ENCODE measurements around the gene ZNF518A.

The ZNF518A gene, protein sequence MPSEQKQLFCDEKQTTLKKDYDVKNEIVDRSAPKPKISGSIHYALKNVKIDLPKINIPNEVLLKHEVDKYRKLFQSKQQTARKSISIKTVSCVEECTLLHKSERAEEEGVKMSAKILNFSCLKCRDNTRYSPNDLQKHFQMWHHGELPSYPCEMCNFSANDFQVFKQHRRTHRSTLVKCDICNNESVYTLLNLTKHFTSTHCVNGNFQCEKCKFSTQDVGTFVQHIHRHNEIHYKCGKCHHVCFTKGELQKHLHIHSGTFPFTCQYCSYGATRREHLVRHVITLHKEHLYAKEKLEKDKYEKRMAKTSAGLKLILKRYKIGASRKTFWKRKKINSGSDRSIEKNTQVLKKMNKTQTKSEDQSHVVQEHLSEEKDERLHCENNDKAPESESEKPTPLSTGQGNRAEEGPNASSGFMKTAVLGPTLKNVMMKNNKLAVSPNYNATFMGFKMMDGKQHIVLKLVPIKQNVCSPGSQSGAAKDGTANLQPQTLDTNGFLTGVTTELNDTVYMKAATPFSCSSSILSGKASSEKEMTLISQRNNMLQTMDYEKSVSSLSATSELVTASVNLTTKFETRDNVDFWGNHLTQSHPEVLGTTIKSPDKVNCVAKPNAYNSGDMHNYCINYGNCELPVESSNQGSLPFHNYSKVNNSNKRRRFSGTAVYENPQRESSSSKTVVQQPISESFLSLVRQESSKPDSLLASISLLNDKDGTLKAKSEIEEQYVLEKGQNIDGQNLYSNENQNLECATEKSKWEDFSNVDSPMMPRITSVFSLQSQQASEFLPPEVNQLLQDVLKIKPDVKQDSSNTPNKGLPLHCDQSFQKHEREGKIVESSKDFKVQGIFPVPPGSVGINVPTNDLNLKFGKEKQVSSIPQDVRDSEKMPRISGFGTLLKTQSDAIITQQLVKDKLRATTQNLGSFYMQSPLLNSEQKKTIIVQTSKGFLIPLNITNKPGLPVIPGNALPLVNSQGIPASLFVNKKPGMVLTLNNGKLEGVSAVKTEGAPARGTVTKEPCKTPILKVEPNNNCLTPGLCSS (N-terminal part only)

DNA sequence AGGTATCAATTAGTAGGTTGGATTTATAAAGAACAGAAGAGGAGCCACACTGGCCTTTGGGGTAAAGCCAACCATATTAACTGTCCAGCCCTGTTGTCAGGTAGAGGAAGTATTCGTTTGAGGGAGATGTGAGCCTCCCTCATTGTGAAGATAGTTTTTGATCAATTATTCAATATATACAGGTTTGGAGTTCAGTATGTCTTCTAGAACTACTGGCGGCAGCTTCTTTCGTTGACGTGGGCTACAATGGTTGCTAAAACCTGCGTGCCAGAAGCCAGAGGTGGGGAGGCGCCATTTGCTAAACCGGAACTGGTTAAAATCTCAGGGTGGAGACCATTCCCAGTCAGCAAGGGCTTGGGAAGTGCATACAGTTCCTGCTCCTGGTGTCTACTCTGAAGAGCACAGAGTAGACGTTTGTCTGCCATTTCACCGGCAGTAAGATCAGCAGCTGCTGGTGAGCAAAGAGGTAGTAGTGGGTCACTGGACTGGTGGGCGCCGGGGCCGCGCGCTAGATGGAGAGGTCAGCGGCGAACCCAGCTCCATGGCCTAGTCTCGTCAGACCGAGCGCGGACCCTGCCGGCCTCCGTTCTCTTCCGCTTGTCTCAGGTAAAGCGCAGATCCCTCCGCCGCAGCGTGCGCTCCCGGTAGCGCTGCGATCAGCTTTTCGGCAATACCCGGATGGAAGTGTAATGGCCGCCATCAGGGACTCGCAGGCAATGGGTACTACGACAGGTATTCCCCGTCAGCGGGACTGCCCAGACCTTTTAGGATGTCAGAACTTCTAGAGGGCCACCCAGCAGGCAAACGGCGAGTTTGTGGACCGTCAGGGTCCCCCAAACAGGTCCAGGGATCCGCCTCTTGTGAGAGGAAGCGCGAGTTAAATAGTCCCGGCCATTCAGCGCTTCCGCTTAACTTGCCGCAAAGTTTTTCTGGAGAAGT is at the start of gene ZNF518A:
Gene ZNF518A (plus strand): TSS at position 911 of the 939 bp plus-strand sequence. CDS start 26,026 bp downstream, outside the sequence.
- DNase-seq (ENCODE audit: low read depth, low spot score), result peak; percentile 70

DNA sequence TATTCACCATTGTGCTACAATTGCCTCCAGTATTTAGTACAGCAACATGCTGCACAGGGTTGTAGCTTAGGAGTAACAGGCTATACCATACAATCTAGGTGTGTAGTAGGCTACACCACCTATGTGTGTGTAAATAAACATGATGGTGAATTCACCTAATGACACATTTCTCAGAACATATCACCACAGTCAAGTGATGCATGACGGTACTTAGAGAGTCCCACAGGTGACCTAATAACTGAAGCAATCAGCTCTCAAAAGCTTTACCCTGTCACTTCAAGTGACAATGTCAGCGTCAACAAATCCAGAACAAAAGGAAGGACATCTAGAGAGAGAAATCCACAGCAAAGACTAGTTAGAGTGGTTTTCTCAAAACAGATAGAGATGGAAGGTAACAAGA is 47.9 kb upstream of the ZNF518A start:
- no peak for DNase-seq (ENCODE audit: low read depth, low spot score)

DNA sequence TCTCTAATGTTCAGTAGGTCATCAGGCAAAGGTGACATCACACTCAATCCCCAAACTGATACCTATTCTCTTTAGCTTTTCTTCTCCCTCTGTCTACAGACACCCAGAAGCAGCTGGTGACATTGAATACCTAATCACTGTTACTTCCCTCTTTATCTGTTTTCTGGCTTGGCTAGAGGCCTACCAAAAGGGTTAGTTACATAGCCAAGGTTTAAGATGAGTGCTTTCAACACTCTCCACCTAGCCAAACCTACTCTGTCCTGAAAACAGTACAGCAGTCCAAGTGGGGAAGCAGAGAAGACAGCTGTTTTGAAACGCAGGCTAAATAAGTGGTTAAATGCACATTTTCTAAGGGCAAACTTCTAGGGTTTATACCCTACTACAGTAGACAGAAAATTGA is 47.3 kb upstream of the ZNF518A start:
- DNase-seq (ENCODE audit: low read depth, low spot score), result no peak

DNA sequence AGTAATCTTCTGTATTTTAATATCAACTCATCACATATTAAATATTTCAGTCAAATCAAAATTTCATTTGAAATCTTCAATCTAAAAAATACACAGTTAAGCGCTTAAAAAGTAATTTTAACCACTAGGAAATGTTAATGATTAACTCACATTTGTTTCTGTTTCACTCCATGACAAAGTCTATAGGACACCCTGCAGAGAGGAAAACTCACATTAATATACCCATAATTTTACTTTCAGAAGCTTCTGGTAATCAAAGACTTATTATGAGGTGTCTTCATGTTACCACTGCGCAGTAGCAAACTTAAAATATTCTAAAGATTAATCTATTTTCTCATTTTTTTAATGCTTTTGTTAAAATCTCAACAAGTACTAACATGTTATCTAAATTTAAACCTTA is 41.0 kb upstream of the ZNF518A start:
- DNase-seq (ENCODE audit: low read depth, low spot score), result no peak

DNA sequence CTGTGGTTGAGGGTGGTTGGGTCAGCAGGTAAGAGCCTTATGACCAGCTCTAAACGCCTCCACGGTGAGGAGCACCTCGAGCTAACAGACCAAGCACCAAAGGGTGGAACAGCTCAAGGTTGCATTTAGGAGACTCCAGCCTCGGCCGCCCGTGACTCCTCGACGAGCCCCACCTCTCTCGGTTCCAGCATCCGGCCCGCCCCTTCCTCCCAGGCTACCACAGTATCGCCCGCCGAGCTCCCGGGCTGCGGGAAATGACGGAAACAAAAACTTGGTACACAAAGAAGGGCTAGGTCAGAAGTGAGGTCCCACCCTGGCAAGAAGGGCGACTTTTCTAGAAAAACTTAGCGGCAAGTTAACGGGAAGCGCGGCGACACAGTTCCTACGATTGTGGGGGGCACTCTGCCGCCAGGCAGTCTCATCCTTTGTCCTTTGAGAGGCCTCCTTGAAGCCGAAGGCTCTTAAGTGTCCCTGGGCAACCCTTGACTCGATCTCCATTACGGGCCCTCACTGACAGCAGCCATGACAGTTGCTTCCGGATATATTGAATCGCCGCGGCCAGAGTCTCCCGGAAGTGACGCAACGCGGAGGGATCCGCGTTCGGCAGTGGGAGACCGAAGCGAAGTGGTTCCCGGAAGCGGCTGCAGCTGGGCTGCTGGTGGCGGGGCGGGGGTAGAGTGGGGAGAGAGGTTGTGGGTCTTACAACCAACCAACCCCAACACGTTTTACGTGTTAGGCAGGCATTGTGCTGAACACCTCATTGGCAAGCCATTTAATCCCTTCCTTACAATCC is 40.2 kb upstream of the ZNF518A start:
- peak; percentile 88 for DNase-seq (ENCODE audit: low read depth, low spot score)

DNA sequence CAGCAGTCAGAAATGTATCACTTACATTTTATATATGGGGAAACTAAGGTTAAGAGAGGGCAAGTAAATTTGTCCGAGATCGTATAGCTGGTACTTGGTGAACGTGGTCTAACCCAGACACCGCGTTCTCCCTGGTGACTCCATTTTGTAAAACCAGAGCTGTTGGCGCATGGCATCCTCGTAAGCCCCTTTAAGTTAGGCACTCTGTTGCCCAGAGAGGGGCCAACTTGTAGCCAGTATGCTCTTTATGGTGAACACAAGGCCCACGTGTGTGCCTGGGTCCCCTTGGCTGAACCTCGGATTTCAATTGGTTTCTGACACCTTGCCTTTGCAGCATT is 39.7 kb upstream of the ZNF518A start:
- no peak for DNase-seq (ENCODE audit: low read depth, low spot score)

DNA sequence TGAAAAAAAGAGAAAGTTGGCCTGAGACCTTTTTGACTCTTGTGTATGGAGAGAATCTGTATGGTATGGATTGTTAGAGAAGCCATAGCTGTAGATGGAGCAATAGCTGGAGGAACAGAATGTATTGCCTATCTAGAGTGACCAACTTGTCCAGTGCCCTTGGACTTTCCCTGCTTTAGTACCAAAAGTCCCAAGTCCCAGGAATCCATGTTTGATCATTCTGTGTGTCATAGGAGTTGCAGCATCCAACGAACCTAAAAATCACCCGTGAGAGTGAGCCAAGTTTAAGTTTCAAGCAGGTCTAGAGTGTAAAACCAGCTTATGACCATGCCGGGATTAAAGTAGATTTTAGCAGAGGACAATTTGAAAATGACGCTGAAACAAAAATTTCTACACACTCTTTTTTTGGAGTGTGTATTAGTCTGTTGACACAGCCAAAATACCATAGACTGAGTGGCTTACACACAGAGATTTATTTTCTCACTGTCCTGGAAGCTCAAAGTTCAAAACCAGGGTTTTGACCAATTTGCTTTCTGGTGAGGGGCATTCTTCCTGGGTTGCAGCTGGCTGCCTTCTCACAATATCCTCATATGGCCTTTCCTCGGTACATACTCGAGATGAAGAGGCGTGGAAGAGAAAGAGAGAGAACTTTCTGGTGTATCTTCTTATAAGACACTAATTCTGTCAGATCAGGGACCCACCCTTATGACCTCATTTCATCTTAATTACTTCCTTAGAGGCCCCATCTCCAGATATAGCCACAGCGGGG is 36.9 kb upstream of the ZNF518A start:
- no peak for DNase-seq (ENCODE audit: low read depth, low spot score)

DNA sequence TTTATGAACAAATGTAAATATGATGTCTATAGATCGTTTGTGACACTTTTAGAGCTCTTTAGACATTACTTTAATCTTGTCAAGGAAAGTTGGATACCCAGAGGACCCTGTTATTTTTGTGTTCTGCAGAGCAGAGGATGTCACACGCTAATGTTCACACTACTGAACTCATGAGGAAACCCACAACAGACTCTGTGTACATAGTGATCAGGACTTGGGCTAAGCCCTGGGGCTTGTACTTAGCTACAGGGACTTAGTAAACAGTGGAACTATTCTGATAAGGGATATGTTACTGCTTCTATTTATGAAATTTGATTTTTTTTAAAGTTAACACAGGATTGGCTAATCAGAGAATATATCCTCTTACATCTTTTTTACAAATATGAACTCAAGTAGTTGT is 36.1 kb upstream of the ZNF518A start:
- no peak for DNase-seq (ENCODE audit: low read depth, low spot score)

DNA sequence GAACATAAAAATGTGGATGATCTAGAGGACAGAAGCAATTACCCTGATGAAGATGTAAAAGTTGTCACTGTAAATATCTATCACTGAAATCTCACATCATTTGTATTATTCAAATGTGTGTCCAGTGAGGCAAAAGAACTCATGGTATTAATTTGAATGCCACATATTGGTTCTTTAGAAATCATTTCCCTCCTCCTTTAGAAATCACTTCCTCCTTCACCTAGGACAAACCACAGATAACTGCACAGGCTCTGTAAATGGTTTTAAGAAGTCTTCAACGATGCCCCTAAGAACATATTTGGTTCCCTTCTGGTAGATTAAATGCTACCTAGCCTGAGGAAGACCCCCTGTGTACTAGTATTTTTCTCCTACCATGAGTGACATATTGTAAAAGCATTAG is 33.1 kb upstream of the ZNF518A start:
- DNase-seq (ENCODE audit: low read depth, low spot score), result no peak

DNA sequence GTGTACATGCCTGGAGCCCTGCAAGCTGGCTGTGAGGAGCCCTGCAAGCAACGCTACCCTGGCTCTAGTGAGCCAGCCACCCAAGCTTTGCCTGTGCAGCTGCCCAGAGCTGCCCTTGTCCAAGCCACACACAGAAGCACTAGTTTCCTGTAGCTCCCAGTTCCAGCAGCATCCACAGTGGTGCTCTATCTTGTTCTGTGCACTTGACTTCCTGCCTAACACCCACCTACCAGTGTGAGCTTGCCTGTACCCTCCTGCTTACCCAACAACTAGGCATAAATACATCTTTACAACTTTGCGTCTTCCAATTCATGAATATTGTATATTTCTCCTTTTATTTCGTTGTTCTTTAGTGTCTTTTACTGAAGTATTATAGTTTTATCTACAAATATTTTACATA is 32.2 kb upstream of the ZNF518A start:
- no peak for DNase-seq (ENCODE audit: low read depth, low spot score)

DNA sequence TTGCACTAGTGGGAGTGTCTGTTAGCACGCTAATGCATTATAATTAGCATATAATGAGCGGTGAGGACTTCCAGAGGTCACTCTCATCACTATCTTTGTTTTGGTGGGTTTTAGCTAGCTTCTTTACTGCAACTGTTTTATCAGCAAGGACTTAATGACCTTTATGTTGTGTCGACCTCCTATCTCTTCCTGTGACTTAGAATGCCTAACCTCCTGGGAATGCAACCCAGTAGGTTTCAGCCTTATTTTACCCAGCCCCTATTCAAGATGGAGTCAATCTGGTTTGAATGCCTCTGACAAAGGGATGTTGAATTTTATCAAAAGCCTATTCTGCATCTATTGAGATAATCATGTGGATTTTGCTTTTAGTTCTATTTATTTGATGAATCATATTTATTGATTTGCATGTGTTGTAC is 22.5 kb upstream of the ZNF518A start:
- DNase-seq (ENCODE audit: low read depth, low spot score), result no peak

DNA sequence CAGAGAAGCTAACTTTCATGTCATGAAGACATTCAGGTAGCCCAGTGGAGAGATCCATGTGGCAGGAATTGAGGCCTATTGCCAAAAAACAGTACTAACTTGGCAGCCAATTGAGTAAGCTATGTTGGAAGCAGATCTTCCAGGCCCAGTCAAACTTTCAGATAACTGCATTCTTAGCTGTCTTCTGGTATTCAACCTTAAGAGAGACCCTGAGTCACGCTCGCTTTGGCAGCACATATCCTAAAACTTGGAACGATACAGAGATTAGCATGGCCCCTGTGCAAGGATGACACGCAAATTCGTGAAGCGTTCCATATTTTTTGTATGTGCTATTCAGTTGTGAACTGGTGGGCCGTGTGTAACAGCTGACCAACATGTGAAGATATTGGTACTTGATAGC is 17.6 kb upstream of the ZNF518A start:
- no peak for DNase-seq (ENCODE audit: low read depth, low spot score)

DNA sequence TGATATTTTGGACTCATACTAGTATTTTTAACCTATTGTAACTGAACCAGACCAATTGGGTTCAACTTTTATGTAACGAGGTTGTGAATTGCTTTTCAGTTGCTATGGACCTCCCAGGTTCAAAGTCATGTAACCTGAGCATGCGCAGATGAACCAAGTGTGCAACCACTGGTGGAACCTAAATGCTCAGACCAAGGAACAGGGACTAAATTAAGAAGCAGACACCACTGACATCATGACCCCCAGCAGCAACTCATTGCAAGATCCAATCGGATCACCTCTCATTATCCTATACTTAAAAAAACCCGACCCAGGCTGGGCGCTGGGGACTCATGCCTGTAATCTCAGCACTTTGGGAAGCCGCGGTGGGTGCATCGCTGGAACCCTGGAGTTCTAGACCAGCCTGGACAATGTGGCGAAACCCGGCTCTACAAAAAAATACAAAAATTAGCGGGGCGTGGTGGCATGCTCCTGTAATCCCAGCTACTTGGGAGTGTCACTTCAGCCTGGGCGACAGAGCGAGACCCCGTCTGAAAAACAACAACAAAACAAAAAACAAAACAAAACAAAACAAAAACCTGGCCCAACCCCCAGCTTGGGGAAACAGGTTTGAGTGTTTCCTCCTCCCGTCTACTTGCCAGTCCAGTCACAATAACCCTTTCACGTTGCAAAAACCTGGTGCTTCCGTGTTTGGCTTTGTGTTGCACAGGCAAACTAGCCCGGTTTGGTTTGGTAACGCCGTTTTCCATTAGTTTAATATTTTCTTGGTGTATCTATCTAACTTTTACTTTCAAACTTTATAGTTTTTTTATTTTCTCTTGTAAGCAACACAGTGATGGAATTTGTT is 11.3 kb upstream of the ZNF518A start:
- DNase-seq (ENCODE audit: low read depth, low spot score), result no peak

DNA sequence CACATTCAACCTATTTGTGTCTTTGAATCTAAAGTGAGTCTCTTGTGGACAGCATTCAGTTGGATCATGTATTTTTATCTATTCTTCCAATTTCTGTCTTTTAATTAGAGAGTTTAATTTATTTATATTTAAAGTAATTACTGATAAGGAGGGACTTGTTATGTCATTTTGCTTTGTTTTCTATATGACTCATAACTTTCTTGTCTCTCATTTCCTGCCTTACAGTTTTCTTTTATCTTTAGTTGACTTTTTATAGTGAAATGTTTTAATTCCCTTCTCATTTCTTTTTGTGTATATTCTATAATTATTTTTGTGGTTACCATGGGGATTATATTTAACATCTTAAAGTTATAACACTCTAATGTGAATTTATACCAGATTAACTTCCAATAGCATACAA is 7.3 kb upstream of the ZNF518A start:
- DNase-seq (ENCODE audit: low read depth, low spot score), result no peak

DNA sequence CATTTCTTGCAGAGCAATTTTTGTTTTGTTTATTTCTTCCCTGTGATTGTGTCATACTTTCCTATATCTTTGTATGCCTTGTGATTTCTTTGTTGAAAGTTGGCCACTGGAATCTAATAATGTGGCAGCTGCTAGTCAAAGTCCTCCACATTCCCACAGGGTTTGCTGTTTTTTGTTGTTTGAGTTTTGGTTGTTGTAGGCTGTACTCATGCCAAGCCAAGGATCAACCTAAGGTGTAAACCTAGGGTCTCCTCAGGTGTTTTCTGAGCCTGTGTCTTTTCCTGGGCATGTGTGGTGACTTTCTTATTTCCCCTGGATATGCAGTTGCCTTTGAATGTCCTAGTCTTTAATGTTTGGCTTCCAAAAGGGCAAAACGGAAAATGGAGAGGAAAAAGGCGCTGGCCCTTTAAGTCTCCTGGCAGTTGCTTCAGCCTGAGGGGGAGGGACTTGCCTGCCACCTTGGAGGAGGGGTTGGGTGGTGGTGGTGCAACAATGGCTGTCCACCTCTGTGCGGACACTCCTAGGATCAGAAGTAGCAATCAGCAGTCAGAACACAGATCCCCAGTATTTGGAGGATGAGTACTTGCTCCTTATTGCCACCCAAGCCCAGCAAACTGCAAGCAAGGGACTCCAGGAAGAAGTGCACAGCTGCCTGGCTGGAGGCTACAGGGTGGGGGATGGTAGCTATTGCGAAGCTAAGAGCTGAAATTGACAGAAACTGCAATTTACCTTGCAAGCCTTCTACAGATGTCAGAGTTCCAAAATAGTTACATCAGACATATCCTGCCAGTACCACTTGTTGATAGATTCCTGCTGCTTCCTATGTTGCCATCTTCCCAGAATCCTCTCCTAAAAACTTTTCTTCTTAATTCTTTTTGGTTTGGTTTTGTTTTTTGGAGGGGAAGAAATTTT is 5.6 kb upstream of the ZNF518A start:
- DNase-seq (ENCODE audit: low read depth, low spot score), result no peak

DNA sequence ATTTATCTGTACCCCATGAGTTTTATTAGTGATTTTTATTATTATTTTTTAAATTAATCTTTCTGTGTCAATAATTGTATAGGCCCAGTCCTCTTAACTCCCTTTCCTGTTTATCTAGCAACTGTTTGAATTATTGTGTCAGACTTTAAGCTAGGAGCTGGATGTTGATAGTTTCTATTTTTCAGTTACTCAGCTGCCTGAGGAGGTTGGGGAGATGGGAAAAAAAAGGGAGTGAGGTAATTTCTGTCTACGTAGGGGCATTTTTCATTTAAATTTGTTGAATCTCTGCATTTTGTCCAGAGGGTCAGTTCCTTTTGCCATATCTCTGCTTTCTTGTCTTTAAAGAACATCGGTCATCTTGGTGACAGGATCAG is 5.0 kb upstream of the ZNF518A start:
- no peak for DNase-seq (ENCODE audit: low read depth, low spot score)

DNA sequence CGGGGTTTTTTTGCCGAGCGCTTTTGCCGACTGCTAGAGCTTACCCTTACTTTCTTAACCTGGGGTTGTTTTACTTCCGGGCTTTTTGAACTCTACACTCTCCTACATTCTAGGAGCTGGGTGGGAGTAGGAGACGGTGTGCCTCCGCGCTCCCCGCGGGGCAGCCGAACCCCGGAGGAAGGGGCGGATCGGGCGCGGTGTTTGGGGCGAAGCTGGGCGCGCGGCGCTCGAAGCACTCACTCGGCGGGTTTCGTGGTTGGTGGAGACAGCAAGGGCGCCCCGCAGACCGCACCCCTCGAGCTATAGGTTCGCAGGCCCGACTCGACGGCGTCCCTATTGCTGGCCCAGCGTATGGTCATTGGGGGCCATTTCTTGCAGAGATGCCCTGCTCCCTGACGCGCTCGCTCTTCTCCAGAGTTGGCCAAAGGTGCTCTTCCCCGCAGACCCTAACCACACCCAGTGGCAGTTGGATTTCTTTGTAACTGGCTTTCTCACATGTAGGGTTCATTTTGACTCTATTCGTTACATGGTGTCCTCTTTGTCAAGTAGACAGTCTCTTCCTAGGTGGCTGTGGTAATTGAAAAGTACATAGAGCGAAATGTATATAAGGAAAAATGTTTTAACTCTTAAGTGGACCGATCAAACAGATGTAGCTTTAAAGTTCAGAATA is 364 bp downstream of the ZNF518A start:
- DNase-seq (ENCODE audit: low read depth, low spot score), result peak; percentile 57
